K562 (cell line): ENCODE results near the gene EAF1. TPM values are rescaled to one million over a fixed set of nuclear protein-coding genes. Genes with fewer than 3 reads are reported as not detected.

ENCODE experiments used
- ATAC-seq: fragments of 200-7000 bp; cut with Tn5 transposase; 3 replicates; pipeline ENCODE4 v1.9.1; 2020; ENCODE audit warnings: moderate library complexity
- BruUV-seq: library from RNA; stranded (reverse); fragments of 400-500 nt; replicated peaks from 2 replicates; lab custom pipeline; 2021; lab: Mats Ljungman, UMichigan
- CTCF ChIA-PET: fragments of 300-600 bp; formaldehyde crosslinking; extraction: SDS; loops from one replicate; lab custom pipeline; 2021; ENCODE audit warnings: low intra/inter-chr PET ratio; lab: Yijun Ruan, JAX
- POLR2A ChIA-PET: fragments of 300-600, 350-650 bp; sonication (Branson Sonifier 250); formaldehyde crosslinking; extraction: SDS; loops from one replicate; lab custom pipeline; 2021; ENCODE audit warnings: antibody characterized with exemption, inconsistent platforms; lab: Yijun Ruan, JAX
- DNase-seq, 4 experiments: peaks; one replicate each; pipeline versions ENCODE4 v3.0.0 to v3.0.0-alpha.2; 2011 to 2018; ENCODE audit warnings: low spot score in 3 of 4, mixed read lengths in 3 of 4; ENCODE audit errors: extremely low read depth in 1 of 4
- FAIRE-seq: peaks from 2 replicates; lab custom pipeline; 2011; peaks lifted over from hg19 to GRCh38; lab: Jason Lieb, UNC
- H2AFZ ChIP-seq: 2 replicates; pipeline ENCODE4 v1.6.0; 2011; ENCODE audit warnings: low read depth, low read length, control low read depth, inconsistent platforms
- H3K27ac ChIP-seq: fragments of 200-600 bp; 3 replicates; pipeline ENCODE4 v1.8.0; 2011; ENCODE audit warnings: low read depth, mild to moderate bottlenecking, control low read depth, inconsistent platforms, low read length, moderate library complexity, mixed read lengths; ENCODE audit errors: extremely low read depth
- H3K27me3 ChIP-seq, 2 experiments: fragments of 300-600 bp in 1 of 2; 2 replicates in 1 of 2; 3 replicates in 1 of 2; pipeline versions ENCODE4 v1.6.0 to v1.8.0; 2011; ENCODE audit warnings: inconsistent platforms in 2 of 2, low read length in 2 of 2, mild to moderate bottlenecking in 1 of 2, mixed read lengths in 1 of 2, moderate library complexity in 1 of 2; ENCODE audit not compliant: control insufficient read depth in 2 of 2, insufficient read depth in 2 of 2
- H3K36me3 ChIP-seq: fragments of 300-600 bp; 3 replicates; pipeline ENCODE4 v1.8.0; 2011; ENCODE audit warnings: mild to moderate bottlenecking, low read length, inconsistent platforms; ENCODE audit not compliant: control insufficient read depth, insufficient read depth
- H3K4me1 ChIP-seq, 2 experiments: fragments of 200-600 bp in 1 of 2; replicated peaks in 1 of 2; 2 replicates in 1 of 2; 3 replicates in 1 of 2; pipeline versions ENCODE4 v1.5.1 to v1.8.0; 2011; ENCODE audit warnings: inconsistent platforms in 2 of 2, low read length in 2 of 2, mild to moderate bottlenecking in 1 of 2, mixed read lengths in 1 of 2, moderate library complexity in 1 of 2; ENCODE audit not compliant: control insufficient read depth in 2 of 2, insufficient read depth in 2 of 2
- H3K4me2 ChIP-seq: 2 replicates; pipeline ENCODE4 v1.6.1; 2011; ENCODE audit warnings: low read length, control low read depth, inconsistent platforms, mixed read lengths; ENCODE audit not compliant: insufficient read depth
- H3K4me3 ChIP-seq: fragments of 200-600 bp; sonication (generic), shearing (Covaris generic); 2 replicates; pipeline ENCODE4 v1.5.1; 2016; ENCODE audit warnings: control low read depth, inconsistent platforms
- H3K79me2 ChIP-seq: fragments of 200-600 bp; 3 replicates; pipeline ENCODE4 v1.8.0; 2011; ENCODE audit warnings: low read length, inconsistent platforms; ENCODE audit not compliant: control insufficient read depth, insufficient read depth
- H3K9ac ChIP-seq, 2 experiments: 2 replicates each; pipeline versions ENCODE4 v1.6.0 to v1.6.1; 2011; ENCODE audit warnings: low read depth in 2 of 2, low read length in 2 of 2, control low read depth in 1 of 2, inconsistent platforms in 1 of 2, mild to moderate bottlenecking in 1 of 2, mixed read lengths in 1 of 2; ENCODE audit not compliant: insufficient read depth in 1 of 2
- H3K9me1 ChIP-seq: one replicate; pipeline ENCODE4 v1.6.0; 2011; ENCODE audit warnings: inconsistent platforms, mild to moderate bottlenecking, low read length, moderate library complexity; ENCODE audit not compliant: control insufficient read depth, insufficient read depth
- H3K9me3 ChIP-seq: replicated peaks from 2 replicates; pipeline ENCODE4 v1.5.1; 2011; ENCODE audit warnings: low read depth, low read length, inconsistent platforms; ENCODE audit not compliant: control insufficient read depth, insufficient read depth
- H4K20me1 ChIP-seq: replicated peaks from 2 replicates; pipeline ENCODE4 v1.6.1; 2011; ENCODE audit warnings: low read length, inconsistent platforms, mixed read lengths; ENCODE audit not compliant: control insufficient read depth, insufficient read depth
- MTF1 ChIP-seq: fragments of 250-450 bp; sonication (Bioruptor Pico); IDR thresholded peaks from 2 replicates; pipeline ENCODE4 v1.9.0; 2021; ENCODE audit warnings: moderate library complexity, mild to moderate bottlenecking, inconsistent platforms, borderline replicate concordance
- NR3C1 ChIP-seq: sonication (generic); formaldehyde crosslinking; IDR thresholded peaks from 2 replicates; pipeline ENCODE4 v1.8.1; 2022; ENCODE audit warnings: missing genetic modification reagents
- POLR3G ChIP-seq: IDR thresholded peaks from 2 replicates; pipeline ENCODE4 v1.6.1; 2011; ENCODE audit not compliant: insufficient read length, insufficient replicate concordance; ENCODE audit errors: extremely low read depth
- TEAD4 ChIP-seq, 2 experiments: sonication (generic) in 1 of 2; formaldehyde crosslinking in 1 of 2; IDR thresholded peaks; 2 replicates each; pipeline versions ENCODE4 v1.6.1 to v1.8.0; 2012 to 2022; ENCODE audit warnings: borderline replicate concordance in 1 of 2, inconsistent platforms in 1 of 2, low read length in 1 of 2, mild to moderate bottlenecking in 1 of 2, missing genetic modification reagents in 1 of 2
- THRAP3 ChIP-seq: fragments of 450-650 bp; IDR thresholded peaks from 2 replicates; pipeline ENCODE4 v1.6.1; 2016; ENCODE audit warnings: mild to moderate bottlenecking, inconsistent platforms, borderline replicate concordance
- ZNF3 ChIP-seq: fragments of 250-450 bp; sonication (Bioruptor Pico); IDR thresholded peaks from 2 replicates; pipeline ENCODE4 v1.5.0; 2021; ENCODE audit warnings: mild to moderate bottlenecking, moderate library complexity
- ZNF668 ChIP-seq: fragments of 250-450 bp; sonication (Bioruptor Pico); IDR thresholded peaks from 2 replicates; pipeline ENCODE4 v1.8.0; 2022; ENCODE audit warnings: mild to moderate bottlenecking, inconsistent platforms
- WGBS: fragments of 100-300 bp; shearing (Covaris generic); methylation state at CpG from one replicate; pipeline ENCODE4 v1.1.6; 2016; ENCODE audit warnings: low coverage, mixed read lengths; ENCODE audit not compliant: insufficient coverage; ENCODE audit errors: missing lambda C conversion rate; 5-methylcytosine and 5-hydroxymethylcytosine counted together
- in situ Hi-C: fragments of 300-500 bp; cut with MboI; formaldehyde crosslinking; loops from 4 replicates; pipeline ENCODE4 v1.15.0; 2018; ENCODE audit warnings: inconsistent platforms, mixed read lengths
- intact Hi-C: fragments of 100-400 bp; cut with micrococcal nuclease; formaldehyde crosslinking; loops from 2 replicates; pipeline ENCODE4 v1.14.2; 2022
- polyA plus RNA-seq, 8 experiments: library from polyadenylated mRNA; depleted of rRNA in 4 of 8; stranded (reverse) in 5 of 8; unstranded in 3 of 8; fragments of >200 nt; fragmentation: Nextera tagmentation in 2 of 8; fragmentation: Illumina TruSeq in 1 of 8; extraction: Ambion mirVana in 2 of 8; extraction: Trizol in 1 of 8; gene quantifications; 2 replicates each; pipeline versions ENCODE4 v1.2.1 to v1.2.3, GENCODE V29; 2011 to 2014; ENCODE audit warnings: inconsistent platforms in 1 of 8, missing spikeins in 1 of 8
- total RNA-seq, 7 experiments: library from RNA; depleted of rRNA in 6 of 7; stranded (reverse); fragments of >200 nt in 6 of 7; fragmentation: Illumina TruSeq in 2 of 7; extraction: Trizol in 2 of 7; gene quantifications; 2 replicates each; pipeline versions ENCODE4 v1.2.1 to v1.2.3, GENCODE V29; 2011 to 2021; ENCODE audit warnings: low replicate concordance in 1 of 7
- TF ChIP-seq, protein P1 (sequence below): fragments of 450-650 bp; IDR thresholded peaks from 2 replicates; pipeline ENCODE4 v1.6.1; 2016; ENCODE audit warnings: missing biosample characterization, missing genetic modification characterization

The EAF1 gene
- total and polyA plus RNA-seq, 9 of the 15 experiments (the other 6 are each of a cell fraction or from before 2014, with no cell fraction given) = 7.0 to 26.8 (median 20.4) TPM

DNA sequence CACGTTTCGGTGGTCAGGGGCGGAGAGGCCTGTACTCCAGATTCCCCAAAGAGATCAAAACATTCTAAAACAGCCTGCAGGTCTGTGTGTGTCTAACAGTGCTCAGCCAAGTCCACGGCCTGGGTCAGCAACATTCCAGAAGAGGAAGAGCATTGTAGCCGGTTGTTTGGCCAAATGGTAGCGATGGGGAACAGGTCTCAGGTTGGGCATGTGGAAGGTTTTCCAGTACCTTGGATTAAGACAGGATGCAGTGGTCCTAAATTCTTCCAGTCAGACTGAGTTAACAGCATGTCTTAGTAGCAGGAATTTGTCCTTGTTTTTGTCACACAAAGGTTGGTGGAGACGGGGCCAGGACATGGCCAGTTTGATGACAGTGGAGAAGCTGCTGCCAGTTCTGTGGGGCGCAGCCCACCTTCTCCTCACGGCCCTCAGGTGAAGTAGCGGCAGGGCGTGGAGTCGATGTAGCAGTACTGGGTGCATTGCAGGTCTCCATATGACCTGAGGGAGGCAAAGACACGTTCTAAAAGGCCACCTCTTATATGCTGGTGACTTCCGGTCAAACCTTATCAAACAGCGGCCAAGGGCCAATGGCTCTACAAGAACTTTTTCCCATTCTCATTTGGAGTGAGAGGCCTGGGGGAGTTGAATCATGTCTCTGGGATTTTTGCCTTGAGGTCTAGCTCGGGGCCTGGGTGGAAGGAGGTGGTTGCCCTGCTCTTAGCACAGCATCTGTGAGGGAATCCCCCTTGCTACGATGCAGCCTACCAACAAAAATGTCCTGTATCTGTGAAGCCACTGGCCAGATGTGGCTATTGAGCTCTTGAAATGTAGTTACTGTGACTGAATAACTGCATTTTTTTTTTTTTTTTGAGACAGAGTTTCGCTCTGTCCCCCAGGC lies 24.1 kb downstream of the EAF1 start:
- Histone ChIP-seq H3K9me1 (no peaks in the 10 kb centered on the region), H3K79me2 (no peaks in the 10 kb centered on the region), H3K27ac (no peak overlapping the region), H4K20me1 (no peaks in the 10 kb centered on the region), H3K9ac (no peak overlapping the region), H3K9me3 (no peaks in the 10 kb centered on the region), H3K4me2 (no peak overlapping the region), H3K27me3 (peaks cover 0 to 10% of the 10 kb centered on the region in 2 experiments; a peak in 1 of 5 replicates), H3K4me3 (no peak overlapping the region), H3K36me3 (no peaks in the 10 kb centered on the region), H2AFZ (no peak overlapping the region), H3K4me1 (0 out of 5 replicates have a peak, but pooled peaks cover 0 to 3% of the 10 kb centered on the region in 2 experiments)
- TF ChIP-seq THRAP3 (no peak), ZNF3 (CRISPR knock-in tag) (no peak), NR3C1 (CRISPR knock-in tag) (no peak), POLR3G (no peak), MTF1 (CRISPR knock-in tag) (no peak), TEAD4 (IDR thresholded peaks at IDR 0.05; ENCODE audit: low read length) (no peak), TEAD4 (CRISPR knock-in tag; IDR thresholded peaks at IDR 0.05; ENCODE audit: borderline replicate concordance) (no peak), ZNF668 (CRISPR knock-in tag) (no peak)
- TF ChIP-seq, protein P1, sequence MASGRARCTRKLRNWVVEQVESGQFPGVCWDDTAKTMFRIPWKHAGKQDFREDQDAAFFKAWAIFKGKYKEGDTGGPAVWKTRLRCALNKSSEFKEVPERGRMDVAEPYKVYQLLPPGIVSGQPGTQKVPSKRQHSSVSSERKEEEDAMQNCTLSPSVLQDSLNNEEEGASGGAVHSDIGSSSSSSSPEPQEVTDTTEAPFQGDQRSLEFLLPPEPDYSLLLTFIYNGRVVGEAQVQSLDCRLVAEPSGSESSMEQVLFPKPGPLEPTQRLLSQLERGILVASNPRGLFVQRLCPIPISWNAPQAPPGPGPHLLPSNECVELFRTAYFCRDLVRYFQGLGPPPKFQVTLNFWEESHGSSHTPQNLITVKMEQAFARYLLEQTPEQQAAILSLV (tag) = no peak
- intact Hi-C loops (no loop called here), in situ Hi-C loops (no loop called here)
- peak; percentile 24; the same call in 2 of the 3 replicates for ATAC-seq
- POLR2A ChIA-PET = interaction anchor here (1.3 to 2.3 kb wide), 2 partner anchors 8 to 15 kb away, joined by 3 to 6 read pairs; no protein-coding TSS in a partner anchor
- no TSS peak for BruUV-seq
- no peak for FAIRE-seq
- no peak for DNase-seq
- CTCF ChIA-PET = interaction anchor here (0.5 kb wide), 1 partner anchor 15 kb away, joined by 4 read pairs; no protein-coding TSS in a partner anchor
- 59% methylated on average over 18 of the region's 18 CpGs for WGBS
